ENCODE results near the gene LCN12. TPM values are rescaled to one million over a fixed set of nuclear protein-coding genes. Genes with fewer than 3 reads are reported as not detected.
A peak's percentile ranks its signal among the peaks of the same experiment; 100 is the strongest.

Gene LCN12
- polyA plus RNA-seq, 1 donor from 2014 or later, result 2.9 TPM

DNA sequence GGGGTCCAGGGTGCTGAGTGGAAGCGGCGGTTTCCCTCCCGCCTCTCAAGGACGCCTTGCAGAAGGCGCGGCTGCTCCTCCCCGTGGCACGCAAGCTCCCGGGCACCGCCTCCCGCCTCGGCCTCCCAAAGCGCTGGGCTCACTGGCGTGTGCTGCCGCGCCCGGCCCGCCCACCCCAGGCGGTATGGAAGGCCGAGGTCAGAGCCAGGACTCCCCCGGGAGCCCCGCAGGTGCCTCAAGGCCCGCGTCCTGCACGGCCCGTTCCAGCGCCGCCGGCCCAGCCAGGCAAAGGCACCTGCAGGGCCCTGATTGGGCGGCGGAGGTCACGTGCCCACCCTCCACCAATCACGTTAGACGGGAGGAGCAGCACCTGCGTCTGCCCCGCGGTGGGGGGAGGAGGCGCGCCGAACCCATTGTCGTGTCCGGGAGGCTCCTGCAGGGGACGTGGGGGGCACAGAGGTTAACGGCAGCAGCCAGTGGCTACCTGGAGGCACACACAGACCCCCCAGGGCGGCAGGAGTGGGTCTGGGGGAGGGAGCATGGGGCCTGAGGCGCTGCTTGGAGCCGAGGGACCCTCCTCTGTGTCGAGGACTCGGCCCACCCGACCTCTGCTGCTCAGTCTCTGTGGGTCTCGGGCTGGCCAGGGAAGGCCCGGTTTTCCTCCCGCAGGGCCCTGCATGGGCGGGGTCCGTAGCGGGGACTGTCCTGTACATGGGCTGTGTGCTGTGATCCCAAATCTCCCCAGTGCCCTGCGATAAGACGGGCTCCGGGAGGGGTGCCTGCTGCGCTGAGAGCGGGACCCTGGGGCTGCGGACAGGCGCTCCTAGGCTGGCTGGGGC is 2.0 kb upstream of the LCN12 start:
- Histone ChIP-seq H3K4me3 (ENCODE audit: low read length) (peak overlapping the region; percentile 82), H3K79me2 (replicated peaks; ENCODE audit: insufficient read depth, low read length) (no peaks in the 10 kb centered on the region), H3K36me3 (ENCODE audit: insufficient read depth, low read length) (no peaks in the 10 kb centered on the region), H3K27me3 (ENCODE audit: insufficient read depth, low read depth, low read length) (no peaks in the 10 kb centered on the region), H2AFZ (ENCODE audit: low read depth, low read length) (peak overlapping the region; percentile 85), H3K27ac (ENCODE audit: low read length) (peak overlapping the region; percentile 91), H3K9me2 (ENCODE audit: insufficient read depth, low read length) (no peaks in the 10 kb centered on the region), H3K9me3 (ENCODE audit: low read length) (no peaks in the 10 kb centered on the region), H3F3A (ENCODE audit: insufficient read depth, low read length, poor library complexity, severe bottlenecking) (no peaks in the 10 kb centered on the region), H3K9ac (ENCODE audit: low read length) (peak overlapping the region; percentile 93), H4K20me1 (ENCODE audit: insufficient read depth) (no peaks in the 10 kb centered on the region), H3K4me2 (ENCODE audit: low read length) (peak overlapping the region; percentile 73)
- TF ChIP-seq EP300 (conservative IDR thresholded peaks at IDR 0.05; ENCODE audit: poor library complexity, severe bottlenecking) (no peak), RAD21 (conservative IDR thresholded peaks at IDR 0.05) (peak; percentile 42), EZH2 (IDR thresholded peaks at IDR 0.05; ENCODE audit: borderline replicate concordance, insufficient read depth, low read length, poor library complexity, severe bottlenecking) (no peak), TAF1 (IDR thresholded peaks at IDR 0.05; ENCODE audit: low read depth) (no peak), SMC3 (conservative IDR thresholded peaks at IDR 0.05; ENCODE audit: poor library complexity) (peak; percentile 46), MXI1 (conservative IDR thresholded peaks at IDR 0.05; ENCODE audit: poor library complexity, severe bottlenecking) (peak; percentile 65), POLR2AphosphoS5 (IDR thresholded peaks at IDR 0.05) (peak; percentile 97)
- TF ChIP-seq, protein P1, sequence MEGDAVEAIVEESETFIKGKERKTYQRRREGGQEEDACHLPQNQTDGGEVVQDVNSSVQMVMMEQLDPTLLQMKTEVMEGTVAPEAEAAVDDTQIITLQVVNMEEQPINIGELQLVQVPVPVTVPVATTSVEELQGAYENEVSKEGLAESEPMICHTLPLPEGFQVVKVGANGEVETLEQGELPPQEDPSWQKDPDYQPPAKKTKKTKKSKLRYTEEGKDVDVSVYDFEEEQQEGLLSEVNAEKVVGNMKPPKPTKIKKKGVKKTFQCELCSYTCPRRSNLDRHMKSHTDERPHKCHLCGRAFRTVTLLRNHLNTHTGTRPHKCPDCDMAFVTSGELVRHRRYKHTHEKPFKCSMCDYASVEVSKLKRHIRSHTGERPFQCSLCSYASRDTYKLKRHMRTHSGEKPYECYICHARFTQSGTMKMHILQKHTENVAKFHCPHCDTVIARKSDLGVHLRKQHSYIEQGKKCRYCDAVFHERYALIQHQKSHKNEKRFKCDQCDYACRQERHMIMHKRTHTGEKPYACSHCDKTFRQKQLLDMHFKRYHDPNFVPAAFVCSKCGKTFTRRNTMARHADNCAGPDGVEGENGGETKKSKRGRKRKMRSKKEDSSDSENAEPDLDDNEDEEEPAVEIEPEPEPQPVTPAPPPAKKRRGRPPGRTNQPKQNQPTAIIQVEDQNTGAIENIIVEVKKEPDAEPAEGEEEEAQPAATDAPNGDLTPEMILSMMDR (IDR thresholded peaks at IDR 0.05; ENCODE audit: poor library complexity, severe bottlenecking), result peak; percentile 66
- TF ChIP-seq, protein P2, sequence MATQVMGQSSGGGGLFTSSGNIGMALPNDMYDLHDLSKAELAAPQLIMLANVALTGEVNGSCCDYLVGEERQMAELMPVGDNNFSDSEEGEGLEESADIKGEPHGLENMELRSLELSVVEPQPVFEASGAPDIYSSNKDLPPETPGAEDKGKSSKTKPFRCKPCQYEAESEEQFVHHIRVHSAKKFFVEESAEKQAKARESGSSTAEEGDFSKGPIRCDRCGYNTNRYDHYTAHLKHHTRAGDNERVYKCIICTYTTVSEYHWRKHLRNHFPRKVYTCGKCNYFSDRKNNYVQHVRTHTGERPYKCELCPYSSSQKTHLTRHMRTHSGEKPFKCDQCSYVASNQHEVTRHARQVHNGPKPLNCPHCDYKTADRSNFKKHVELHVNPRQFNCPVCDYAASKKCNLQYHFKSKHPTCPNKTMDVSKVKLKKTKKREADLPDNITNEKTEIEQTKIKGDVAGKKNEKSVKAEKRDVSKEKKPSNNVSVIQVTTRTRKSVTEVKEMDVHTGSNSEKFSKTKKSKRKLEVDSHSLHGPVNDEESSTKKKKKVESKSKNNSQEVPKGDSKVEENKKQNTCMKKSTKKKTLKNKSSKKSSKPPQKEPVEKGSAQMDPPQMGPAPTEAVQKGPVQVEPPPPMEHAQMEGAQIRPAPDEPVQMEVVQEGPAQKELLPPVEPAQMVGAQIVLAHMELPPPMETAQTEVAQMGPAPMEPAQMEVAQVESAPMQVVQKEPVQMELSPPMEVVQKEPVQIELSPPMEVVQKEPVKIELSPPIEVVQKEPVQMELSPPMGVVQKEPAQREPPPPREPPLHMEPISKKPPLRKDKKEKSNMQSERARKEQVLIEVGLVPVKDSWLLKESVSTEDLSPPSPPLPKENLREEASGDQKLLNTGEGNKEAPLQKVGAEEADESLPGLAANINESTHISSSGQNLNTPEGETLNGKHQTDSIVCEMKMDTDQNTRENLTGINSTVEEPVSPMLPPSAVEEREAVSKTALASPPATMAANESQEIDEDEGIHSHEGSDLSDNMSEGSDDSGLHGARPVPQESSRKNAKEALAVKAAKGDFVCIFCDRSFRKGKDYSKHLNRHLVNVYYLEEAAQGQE (IDR thresholded peaks at IDR 0.05; ENCODE audit: borderline replicate concordance), result peak; percentile 51

DNA sequence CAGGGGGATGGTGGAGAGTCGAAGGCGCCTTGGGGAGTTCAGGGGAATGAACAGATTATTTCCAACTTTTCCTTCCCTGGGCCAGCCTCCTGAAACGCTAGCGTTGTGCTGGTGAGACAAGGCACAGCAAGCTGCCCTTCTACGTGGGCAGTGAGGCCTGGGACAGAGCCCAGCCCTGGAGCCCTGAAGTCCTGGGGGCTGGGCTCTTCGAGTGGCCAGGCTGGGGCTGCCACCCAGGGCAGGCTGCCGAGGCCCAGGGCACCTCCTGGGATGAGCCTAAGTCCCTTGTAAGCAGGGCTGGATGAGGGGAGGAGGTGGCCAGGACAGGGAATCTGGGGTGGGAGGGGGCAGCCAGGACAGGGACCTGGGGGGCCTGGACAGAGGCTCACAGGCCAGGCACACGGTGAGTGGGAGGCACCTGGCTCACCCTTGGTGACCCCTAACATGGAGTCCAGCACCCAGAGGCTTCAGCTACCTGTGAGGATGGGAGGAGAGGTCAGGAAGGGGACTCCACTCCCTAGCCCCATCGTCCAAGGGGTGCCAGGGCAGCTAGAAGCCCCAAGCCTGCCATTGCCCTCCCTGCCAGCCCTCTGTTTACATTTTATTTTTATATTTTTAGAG is 1.3 kb upstream of the LCN12 start:
- peak overlapping the region; percentile 85 for H2AFZ ChIP-seq (ENCODE audit: low read depth, low read length)
- H3K4me3 ChIP-seq (ENCODE audit: low read length), result peak overlapping the region; percentile 82
- H3K9ac ChIP-seq (ENCODE audit: low read length), result peak overlapping the region; percentile 93
- H3K9me3 ChIP-seq (ENCODE audit: low read length), result no peaks in the 10 kb centered on the region
- no peaks in the 10 kb centered on the region for H3F3A ChIP-seq (ENCODE audit: insufficient read depth, low read length, poor library complexity, severe bottlenecking)
- no peak for TF ChIP-seq SMC3 (conservative IDR thresholded peaks at IDR 0.05; ENCODE audit: poor library complexity)
- TF ChIP-seq MXI1 (conservative IDR thresholded peaks at IDR 0.05; ENCODE audit: poor library complexity, severe bottlenecking), result no peak
- TF ChIP-seq EZH2 (IDR thresholded peaks at IDR 0.05; ENCODE audit: borderline replicate concordance, insufficient read depth, low read length, poor library complexity, severe bottlenecking), result no peak
- no peak for TF ChIP-seq TAF1 (IDR thresholded peaks at IDR 0.05; ENCODE audit: low read depth)
- no peak for TF ChIP-seq RAD21 (conservative IDR thresholded peaks at IDR 0.05)
- no peak for TF ChIP-seq EP300 (conservative IDR thresholded peaks at IDR 0.05; ENCODE audit: poor library complexity, severe bottlenecking)
- TF ChIP-seq, protein P2 (IDR thresholded peaks at IDR 0.05; ENCODE audit: borderline replicate concordance), result no peak
- TF ChIP-seq POLR2AphosphoS5 (IDR thresholded peaks at IDR 0.05), result no peak
- TF ChIP-seq, protein P1 (IDR thresholded peaks at IDR 0.05; ENCODE audit: poor library complexity, severe bottlenecking), result no peak
- no peaks in the 10 kb centered on the region for H3K27me3 ChIP-seq (ENCODE audit: insufficient read depth, low read depth, low read length)
- no peaks in the 10 kb centered on the region for H3K79me2 ChIP-seq (replicated peaks; ENCODE audit: insufficient read depth, low read length)
- H3K9me2 ChIP-seq (ENCODE audit: insufficient read depth, low read length), result no peaks in the 10 kb centered on the region
- peak overlapping the region; percentile 91 for H3K27ac ChIP-seq (ENCODE audit: low read length)
- H3K36me3 ChIP-seq (ENCODE audit: insufficient read depth, low read length), result no peaks in the 10 kb centered on the region
- peak overlapping the region; percentile 73 for H3K4me2 ChIP-seq (ENCODE audit: low read length)
- no peaks in the 10 kb centered on the region for H4K20me1 ChIP-seq (ENCODE audit: insufficient read depth)

Measured in neural cell (in vitro differentiated cells).